H9 (cell line): Measurements from ENCODE around the gene TRPV4. TPM values are rescaled to one million over a fixed set of nuclear protein-coding genes. Genes with fewer than 3 reads are reported as not detected.

Source experiments
- DNase-seq: peaks from one replicate; pipeline ENCODE4 v3.0.0-alpha.2; 2017
- H2AFZ ChIP-seq: one replicate; pipeline ENCODE4 v1.6.1; 2013; ENCODE audit warnings: mild to moderate bottlenecking, low read length, control low read depth, moderate library complexity
- H2AK5ac ChIP-seq: 2 replicates; pipeline ENCODE4 v1.6.1; 2013; ENCODE audit warnings: low read length, control low read depth, mixed read lengths; ENCODE audit not compliant: insufficient read length
- H2BK120ac ChIP-seq: one replicate; pipeline ENCODE4 v1.6.1; 2013; ENCODE audit warnings: low read depth, mild to moderate bottlenecking, low read length, control low read depth, inconsistent platforms; ENCODE audit not compliant: poor library complexity, severe bottlenecking
- H2BK12ac ChIP-seq: 2 replicates; pipeline ENCODE4 v1.6.1; 2013; ENCODE audit warnings: low read length, control low read depth, mixed read lengths, low read depth; ENCODE audit not compliant: insufficient read length
- H2BK15ac ChIP-seq: 2 replicates; pipeline ENCODE4 v1.6.1; 2013; ENCODE audit warnings: low read depth, low read length, control low read depth
- H2BK20ac ChIP-seq: one replicate; pipeline ENCODE4 v1.6.1; 2013; ENCODE audit warnings: low read depth, mild to moderate bottlenecking, low read length, control low read depth, inconsistent platforms; ENCODE audit not compliant: poor library complexity, severe bottlenecking
- H2BK5ac ChIP-seq: 2 replicates; pipeline ENCODE4 v1.6.1; 2013; ENCODE audit warnings: low read length, control low read depth, mixed read lengths; ENCODE audit not compliant: insufficient read length
- H3K14ac ChIP-seq: 2 replicates; pipeline ENCODE4 v1.6.1; 2013; ENCODE audit warnings: low read length, control low read depth; ENCODE audit not compliant: insufficient read depth
- H3K18ac ChIP-seq: 2 replicates; pipeline ENCODE4 v1.6.1; 2013; ENCODE audit warnings: low read depth, mild to moderate bottlenecking, mixed read lengths, low read length, control low read depth; ENCODE audit not compliant: insufficient read length
- H3K23ac ChIP-seq: 2 replicates; pipeline ENCODE4 v1.6.1; 2013; ENCODE audit warnings: low read length, control low read depth, mixed read lengths, low read depth; ENCODE audit not compliant: insufficient read length
- H3K23me2 ChIP-seq: 2 replicates; pipeline ENCODE4 v1.6.1; 2013; ENCODE audit warnings: low read depth, mild to moderate bottlenecking, mixed read lengths, low read length, control low read depth; ENCODE audit not compliant: insufficient read length, poor library complexity, severe bottlenecking
- H3K27ac ChIP-seq: 2 replicates; pipeline ENCODE4 v1.5.1; 2013; ENCODE audit warnings: low read length, control low read depth, mixed read lengths, low read depth; ENCODE audit not compliant: insufficient read length
- H3K27me3 ChIP-seq: 2 replicates; pipeline ENCODE4 v1.6.1; 2013; ENCODE audit warnings: low read length, control low read depth, inconsistent platforms; ENCODE audit not compliant: insufficient read depth
- H3K4ac ChIP-seq: 2 replicates; pipeline ENCODE4 v1.6.1; 2013; ENCODE audit warnings: low read depth, mild to moderate bottlenecking, control low read depth, inconsistent platforms, low read length, moderate library complexity
- H3K4me1 ChIP-seq: 2 replicates; pipeline ENCODE4 v1.6.1; 2013; ENCODE audit warnings: low read length, control low read depth, inconsistent platforms; ENCODE audit not compliant: insufficient read depth
- H3K4me2 ChIP-seq: 2 replicates; pipeline ENCODE4 v1.6.1; 2013; ENCODE audit warnings: low read length, control low read depth, mixed read lengths; ENCODE audit not compliant: insufficient read length, insufficient read depth
- H3K56ac ChIP-seq: 2 replicates; pipeline ENCODE4 v1.6.1; 2013; ENCODE audit warnings: low read depth, mild to moderate bottlenecking, mixed read lengths, low read length, control low read depth; ENCODE audit not compliant: insufficient read length
- H3K79me1 ChIP-seq: 2 replicates; pipeline ENCODE4 v1.6.1; 2013; ENCODE audit warnings: low read depth, mild to moderate bottlenecking, moderate library complexity, low read length, control low read depth, inconsistent platforms; ENCODE audit not compliant: insufficient read depth, poor library complexity, severe bottlenecking
- H3K79me2 ChIP-seq: 2 replicates; pipeline ENCODE4 v1.6.1; 2013; ENCODE audit warnings: low read length, control low read depth, inconsistent platforms; ENCODE audit not compliant: insufficient read depth
- H3K9ac ChIP-seq: 2 replicates; pipeline ENCODE4 v1.6.1; 2013; ENCODE audit warnings: low read length, control low read depth, mixed read lengths; ENCODE audit not compliant: insufficient read length; ENCODE audit errors: extremely low read depth
- H3K9me3 ChIP-seq: one replicate; pipeline ENCODE4 v1.6.1; 2013; ENCODE audit warnings: low read depth, low read length, inconsistent platforms; ENCODE audit not compliant: control insufficient read depth
- H3T11ph ChIP-seq: one replicate; pipeline ENCODE4 v1.6.1; 2013; ENCODE audit warnings: mild to moderate bottlenecking, low read length, control low read depth, inconsistent platforms
- H4K20me1 ChIP-seq: one replicate; pipeline ENCODE4 v1.6.1; 2013; ENCODE audit not compliant: control insufficient read depth, insufficient read length, insufficient read depth
- H4K5ac ChIP-seq: 2 replicates; pipeline ENCODE4 v1.6.1; 2013; ENCODE audit warnings: low read depth, mild to moderate bottlenecking, mixed read lengths, low read length, control low read depth; ENCODE audit not compliant: insufficient read length
- H4K8ac ChIP-seq: replicated peaks from 2 replicates; pipeline ENCODE4 v1.6.1; 2013; ENCODE audit warnings: low read length, control low read depth, mixed read lengths, low read depth; ENCODE audit not compliant: insufficient read length
- H4K91ac ChIP-seq: 2 replicates; pipeline ENCODE4 v1.6.1; 2013; ENCODE audit warnings: low read depth, mild to moderate bottlenecking, moderate library complexity, mixed read lengths, low read length, control low read depth; ENCODE audit not compliant: insufficient read length
- H3K27ac Mint-ChIP-seq, 3 experiments: 2 replicates in 2 of 3; 3 replicates in 1 of 3; pipeline ENCODE4 v1.8.0; 2020 to 2021; ENCODE audit warnings: mixed read lengths in 3 of 3, mild to moderate bottlenecking in 1 of 3, moderate library complexity in 1 of 3
- H3K27me3 Mint-ChIP-seq: 2 replicates; pipeline ENCODE4 v1.8.0; 2021; ENCODE audit warnings: low read depth, mild to moderate bottlenecking, moderate library complexity, mixed read lengths
- H3K36me3 Mint-ChIP-seq, 3 experiments: 2 replicates in 2 of 3; 3 replicates in 1 of 3; pipeline ENCODE4 v1.8.0; 2020 to 2021; ENCODE audit warnings: low read depth in 3 of 3, mixed read lengths in 3 of 3; ENCODE audit not compliant: insufficient read depth in 1 of 3
- H3K4me1 Mint-ChIP-seq, 2 experiments: 2 replicates each; pipeline ENCODE4 v1.8.0; 2020; ENCODE audit warnings: mixed read lengths in 2 of 2
- H3K4me3 Mint-ChIP-seq, 2 experiments: 2 replicates in 1 of 2; 3 replicates in 1 of 2; pipeline ENCODE4 v1.8.0; 2020 to 2021; ENCODE audit warnings: mild to moderate bottlenecking in 2 of 2, mixed read lengths in 2 of 2, moderate library complexity in 1 of 2
- H3K9me3 Mint-ChIP-seq, 2 experiments: 2 replicates in 1 of 2; 3 replicates in 1 of 2; pipeline ENCODE4 v1.8.0; 2020; ENCODE audit warnings: mild to moderate bottlenecking in 2 of 2, mixed read lengths in 2 of 2, moderate library complexity in 1 of 2
- WGBS: extraction: QIAGEN DNeasy Blood & Tissue Kit; methylation state at CpG from one replicate; pipeline ENCODE4 v1.1.7; 2013; ENCODE audit warnings: missing lambda C conversion rate, low lambda C conversion rate, mixed read lengths; ENCODE audit not compliant: insufficient read length; ENCODE audit errors: extremely low coverage; 5-methylcytosine and 5-hydroxymethylcytosine counted together
- total RNA-seq: library from RNA; stranded (reverse); gene quantifications from 2 replicates; pipeline ENCODE4 v1.2.1, GENCODE V29; 2021
- TF ChIP-seq, protein P1 (sequence below): fragments of 200-600 bp; sonication (generic); conservative IDR thresholded peaks from 3 replicates; pipeline ENCODE4 v1.8.0; 2021; ENCODE audit warnings: antibody characterized with exemption, mild to moderate bottlenecking

Gene TRPV4
- total RNA-seq, 1 experiment from 2014 or later, result 4.9 TPM

DNA sequence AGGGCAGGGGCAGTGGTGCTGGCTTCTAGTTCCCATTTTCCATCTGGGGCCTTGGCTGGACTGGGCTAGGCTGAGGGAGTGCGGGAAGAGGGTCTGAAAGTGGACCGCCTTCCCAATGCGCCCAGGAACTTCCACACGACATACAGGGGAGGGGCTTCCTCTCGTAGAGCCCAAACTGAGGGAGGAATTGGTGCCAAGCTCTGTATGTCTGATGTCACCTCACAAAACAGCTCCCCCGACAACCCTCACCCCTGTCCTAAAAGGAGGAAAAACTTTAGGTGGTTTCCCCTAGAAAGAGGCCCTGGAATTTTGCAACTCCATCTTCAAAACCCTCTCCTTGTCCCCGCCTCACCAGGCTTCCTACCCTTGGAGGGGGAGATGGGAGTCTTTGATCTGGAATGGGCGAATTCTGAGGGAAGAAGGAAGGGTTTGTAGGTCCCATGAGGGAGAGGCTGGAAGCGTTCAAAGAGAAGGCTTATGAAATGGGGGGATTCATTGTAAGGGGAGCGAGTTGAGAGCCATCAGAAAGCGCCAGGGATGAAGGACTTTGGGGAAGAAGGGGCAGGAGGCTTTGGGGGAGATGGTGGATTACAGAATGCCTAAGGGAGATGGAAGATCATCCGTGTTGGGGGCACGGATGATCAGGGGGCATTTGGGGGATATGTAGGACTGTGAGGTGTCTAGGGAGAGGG, 46.3 kb upstream of the TRPV4 start:
- H2BK20ac ChIP-seq, result no peak overlapping the region
- no peak overlapping the region for H4K5ac ChIP-seq
- no peak overlapping the region for H3K56ac ChIP-seq
- peak overlapping the region; percentile 50 for H3K9ac ChIP-seq
- no peak overlapping the region for H3T11ph ChIP-seq
- Mint-ChIP-seq H3K27ac (peak overlapping the region in 2 of 3 experiments; percentile 2 to 51; a peak in 3 of 7 replicates), H3K9me3 (no peaks in the 10 kb centered on the region; a peak in 1 of 5 replicates), H3K4me3 (peak overlapping the region; percentile 86 to 96), H3K4me1 (peaks cover 37 to 42% of the 10 kb centered on the region in 2 experiments), H3K36me3 (no peaks in the 10 kb centered on the region; a peak in 1 of 7 replicates), H3K27me3 (peaks cover 9% of the 10 kb centered on the region)
- no peaks in the 10 kb centered on the region for H3K79me1 ChIP-seq
- no peak overlapping the region for H4K91ac ChIP-seq
- no peak overlapping the region for H2BK120ac ChIP-seq
- no peak overlapping the region for H2AFZ ChIP-seq
- H3K14ac ChIP-seq, result peak overlapping the region; percentile 4; the same call in 1 of the 2 replicates
- WGBS, result no CpG with 5 or more reads among the region's 13 CpGs
- no peak for DNase-seq
- H3K79me2 ChIP-seq, result peaks cover 8% of the 10 kb centered on the region; the same call in 1 of the 2 replicates
- no peaks in the 10 kb centered on the region for H3K27me3 ChIP-seq
- no peaks in the 10 kb centered on the region for H3K9me3 ChIP-seq
- no peak overlapping the region for H2BK5ac ChIP-seq
- no peak overlapping the region for H2BK12ac ChIP-seq
- no peak overlapping the region for H2BK15ac ChIP-seq
- H3K4me1 ChIP-seq, result peaks cover 12% of the 10 kb centered on the region
- no peak overlapping the region for H3K23ac ChIP-seq
- no peak overlapping the region for H3K18ac ChIP-seq
- peak overlapping the region; percentile 97 for H3K4me2 ChIP-seq
- TF ChIP-seq, protein P1, sequence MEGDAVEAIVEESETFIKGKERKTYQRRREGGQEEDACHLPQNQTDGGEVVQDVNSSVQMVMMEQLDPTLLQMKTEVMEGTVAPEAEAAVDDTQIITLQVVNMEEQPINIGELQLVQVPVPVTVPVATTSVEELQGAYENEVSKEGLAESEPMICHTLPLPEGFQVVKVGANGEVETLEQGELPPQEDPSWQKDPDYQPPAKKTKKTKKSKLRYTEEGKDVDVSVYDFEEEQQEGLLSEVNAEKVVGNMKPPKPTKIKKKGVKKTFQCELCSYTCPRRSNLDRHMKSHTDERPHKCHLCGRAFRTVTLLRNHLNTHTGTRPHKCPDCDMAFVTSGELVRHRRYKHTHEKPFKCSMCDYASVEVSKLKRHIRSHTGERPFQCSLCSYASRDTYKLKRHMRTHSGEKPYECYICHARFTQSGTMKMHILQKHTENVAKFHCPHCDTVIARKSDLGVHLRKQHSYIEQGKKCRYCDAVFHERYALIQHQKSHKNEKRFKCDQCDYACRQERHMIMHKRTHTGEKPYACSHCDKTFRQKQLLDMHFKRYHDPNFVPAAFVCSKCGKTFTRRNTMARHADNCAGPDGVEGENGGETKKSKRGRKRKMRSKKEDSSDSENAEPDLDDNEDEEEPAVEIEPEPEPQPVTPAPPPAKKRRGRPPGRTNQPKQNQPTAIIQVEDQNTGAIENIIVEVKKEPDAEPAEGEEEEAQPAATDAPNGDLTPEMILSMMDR, result no peak
- no peak overlapping the region for H4K8ac ChIP-seq
- H3K23me2 ChIP-seq, result peaks cover 11% of the 10 kb centered on the region
- H2AK5ac ChIP-seq, result no peak overlapping the region
- no peaks in the 10 kb centered on the region for H4K20me1 ChIP-seq
- H3K27ac ChIP-seq, result no peak overlapping the region
- no peak overlapping the region for H3K4ac ChIP-seq
